ENCODE measurements around the gene KIF9.
"Not testable (repeated sequence)": the region's sequence is repeated elsewhere in the genome, so short reads cannot be mapped to it uniquely, and the experiment has no call there.

Gene KIF9

GRCh38 chr3:47250309-47251060 lies 32.1 kb downstream of the KIF9 start:
- peak; percentile 70 for DNase-seq

GRCh38 chr3:47247131-47248064 lies 35.2 kb downstream of the KIF9 start:
- DNase-seq: no peak

- DNase-seq: no peak
These were observed 37.3 kb downstream of the KIF9 start for GRCh38 chr3:47245271-47245670.

- DNase-seq: no peak
These were observed 38.0 kb downstream of the KIF9 start for GRCh38 chr3:47244531-47245100.

- no peak for DNase-seq
These were observed 39.0 kb downstream of the KIF9 start for GRCh38 chr3:47243419-47244147.

GRCh38 chr3:47239929-47240328 lies 42.7 kb downstream of the KIF9 start:
- DNase-seq: no peak

- no peak for DNase-seq
These were observed 44.6 kb downstream of the KIF9 start for GRCh38 chr3:47238017-47238416.

- DNase-seq: peak; percentile 5
These were observed 54.5 kb downstream of the KIF9 start for GRCh38 chr3:47228088-47228487.

- peak; percentile 75 for DNase-seq
These were observed 54.9 kb downstream of the KIF9 start for GRCh38 chr3:47227678-47228077.

- peak; percentile 78 for DNase-seq
These were observed 57.2 kb downstream of the KIF9 start for GRCh38 chr3:47225310-47225906.

GRCh38 chr3:47223755-47224154 lies 58.8 kb downstream of the KIF9 start:
- no peak for DNase-seq

- no peak for DNase-seq
These were observed 60.8 kb downstream of the KIF9 start for GRCh38 chr3:47221798-47222197.

GRCh38 chr3:47210863-47211405 lies 71.7 kb downstream of the KIF9 start:
- no peak for DNase-seq

- not testable (repeated sequence) for DNase-seq
These were observed 76.6 kb downstream of the KIF9 start for GRCh38 chr3:47206022-47206421.

- no peak for DNase-seq
These were observed 77.7 kb downstream of the KIF9 start for GRCh38 chr3:47204875-47205274.

- no peak for DNase-seq
These were observed 80.1 kb downstream of the KIF9 start for GRCh38 chr3:47202542-47202941.

GRCh38 chr3:47197287-47197686 lies 85.3 kb downstream of the KIF9 start:
- no peak for DNase-seq

GRCh38 chr3:47194994-47195393 lies 87.6 kb downstream of the KIF9 start:
- DNase-seq: no peak

GRCh38 chr3:47193871-47194859 lies 88.4 kb downstream of the KIF9 start:
- DNase-seq: peak; percentile 40

- no peak for DNase-seq
These were observed 96.3 kb downstream of the KIF9 start for GRCh38 chr3:47186285-47186684.

- DNase-seq: not testable (repeated sequence)
These were observed 100.9 kb downstream of the KIF9 start for GRCh38 chr3:47181685-47182084.

Measured in inflammatory macrophage treated with lipopolysaccharide for 4 hours (primary cell).